ENCODE measurements around the gene WDR74. TPM values are rescaled to one million over a fixed set of nuclear protein-coding genes. Genes with fewer than 3 reads are reported as not detected.
A peak's percentile ranks its signal among the peaks of the same experiment; 100 is the strongest.

The WDR74 gene
- total and polyA plus RNA-seq, 2 donors, result 31.1 to 47.1 TPM

DNA sequence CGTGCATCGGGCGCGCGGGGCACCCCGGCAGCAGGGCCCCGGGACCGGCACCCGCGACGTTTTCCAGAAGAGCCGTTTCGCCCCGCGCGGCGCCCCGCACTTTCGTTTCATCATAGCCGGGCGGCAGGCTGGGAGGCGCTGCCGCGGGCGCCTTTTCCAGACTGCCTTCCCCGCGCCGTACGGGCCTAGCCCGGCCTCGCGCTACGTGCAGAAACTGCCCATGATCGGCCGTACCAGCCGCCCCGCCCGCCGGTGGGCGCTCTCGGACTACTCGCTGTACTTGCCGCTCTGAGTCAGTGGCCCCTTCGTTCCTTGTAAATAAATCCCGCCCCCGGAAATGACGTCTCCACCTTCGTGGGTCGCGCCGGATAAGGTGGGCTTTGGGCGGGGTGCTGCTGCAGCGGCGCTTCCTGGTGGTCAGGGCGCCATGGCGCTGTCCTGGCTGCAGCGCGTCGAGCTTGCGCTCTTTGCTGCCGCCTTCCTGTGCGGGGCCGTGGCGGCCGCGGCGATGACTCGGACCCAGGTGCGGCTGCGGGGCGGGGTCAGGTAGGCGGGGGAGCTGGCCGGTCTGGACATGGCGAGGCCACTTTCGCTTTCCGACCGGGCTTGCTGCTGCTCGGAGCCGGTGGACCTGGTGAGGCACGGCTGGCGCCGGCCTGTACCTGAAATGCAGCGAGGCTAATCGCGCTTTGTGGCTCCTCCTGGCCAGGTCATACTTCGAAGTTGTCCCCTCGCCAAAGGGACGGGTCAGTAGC, 52.2 kb downstream of the WDR74 start, which contains the start of gene TMEM179B:
Gene TMEM179B (plus strand): TSS at position 398 of the 755 bp plus-strand sequence. CDS start 30 bp downstream, at position 428.
- under 1% methylated on average over 88 of the region's 88 CpGs for WGBS
- peak; percentile 98 for DNase-seq (ENCODE audit: extremely low spot score)
- Histone ChIP-seq H3K36me3 (ENCODE audit: insufficient read depth) (peaks cover 4% of the 10 kb centered on the region), H3K4me1 (ENCODE audit: insufficient read depth) (no peaks in the 10 kb centered on the region), H3K27ac (ENCODE audit: low read depth) (peak within 1 kb of the TSS; percentile 97), H3K4me3 (ENCODE audit: low read depth, low read length) (peak within 1 kb of the TSS; percentile 93)

DNA sequence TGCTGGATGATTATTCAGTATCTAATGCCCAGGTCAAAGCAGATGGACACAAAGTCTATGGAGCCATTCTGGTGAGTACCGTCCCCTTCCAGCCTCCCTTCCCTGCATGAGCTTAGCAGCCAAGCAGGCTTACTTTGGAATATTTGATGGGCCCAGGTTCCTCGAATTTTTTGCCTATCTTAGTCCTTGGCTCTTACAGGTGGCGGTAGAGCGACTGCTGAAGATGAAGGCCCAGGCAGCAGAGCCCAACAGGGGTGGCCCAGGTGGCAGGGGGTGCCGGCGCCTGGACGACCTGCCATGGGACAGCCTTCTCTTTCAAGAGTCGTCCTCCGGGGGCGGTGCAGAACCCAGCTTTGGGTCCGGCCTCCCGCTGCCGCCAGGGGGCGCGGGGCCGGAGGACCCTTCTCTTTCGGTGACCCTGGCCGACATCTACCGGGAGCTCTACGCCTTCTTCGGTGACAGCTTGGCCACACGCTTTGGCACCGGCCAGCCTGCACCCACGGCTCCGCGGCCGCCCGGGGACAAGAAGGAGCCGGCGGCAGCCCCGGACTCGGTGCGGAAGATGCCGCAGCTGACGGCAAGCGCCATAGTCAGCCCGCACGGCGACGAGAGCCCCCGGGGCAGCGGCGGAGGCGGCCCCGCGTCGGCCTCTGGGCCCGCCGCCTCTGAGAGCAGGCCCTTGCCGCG, 52.9 kb downstream of the WDR74 start:
- WGBS, result under 1% methylated on average over 51 of the region's 51 CpGs
- H3K27ac ChIP-seq (ENCODE audit: low read depth), result peak overlapping the region; percentile 97
- H3K36me3 ChIP-seq (ENCODE audit: insufficient read depth), result peaks cover 4% of the 10 kb centered on the region
- H3K4me3 ChIP-seq (ENCODE audit: low read depth, low read length), result peak overlapping the region; percentile 93
- no peaks in the 10 kb centered on the region for H3K4me1 ChIP-seq (ENCODE audit: insufficient read depth)
- peak; percentile 40 for DNase-seq (ENCODE audit: extremely low spot score)

Small RNAs within 50 kb of the gene (small RNA-seq; reads per million reads assigned to genes)
- gene MIR6514 (0.38 reads per million, percentile 29 among the genes with 10 or more reads in this experiment), gene RF00099 (not detected), gene RNU6-118P (not detected), gene SNORD22 (not detected), gene SNORD26 (not detected), gene SNORD27 (not detected), gene SNORD28 (not detected), gene SNORD30 (560 reads per million, percentile 98 among the genes with 10 or more reads in this experiment)

Other genes starting within 250 kb of the WDR74 start
- 5.1 TPM for gene TUT1, start 248.1 kb downstream of the WDR74 start, total RNA-seq
- gene TUT1, start 248.1 kb downstream of the WDR74 start, polyA plus RNA-seq, result 14.3 TPM
- 75.2 TPM for gene MTA2, start 237.7 kb downstream of the WDR74 start, total RNA-seq
- gene MTA2, start 237.7 kb downstream of the WDR74 start, polyA plus RNA-seq, result 52.8 TPM
- gene EML3, start 226.8 kb downstream of the WDR74 start, total RNA-seq, result 12.9 TPM
- 47.7 TPM for gene EML3, start 226.8 kb downstream of the WDR74 start, polyA plus RNA-seq
- gene ROM1, start 226.3 kb downstream of the WDR74 start, total RNA-seq, result 1.3 TPM
- gene ROM1, start 226.3 kb downstream of the WDR74 start, polyA plus RNA-seq, result 18.9 TPM
- 9.7 TPM for gene B3GAT3, start 217.6 kb downstream of the WDR74 start, total RNA-seq
- gene B3GAT3, start 217.6 kb downstream of the WDR74 start, polyA plus RNA-seq, result 37.7 TPM
- 93.9 TPM for gene GANAB, start 193.0 kb downstream of the WDR74 start, total RNA-seq
- 152 TPM for gene GANAB, start 193.0 kb downstream of the WDR74 start, polyA plus RNA-seq
- 7.9 TPM for gene INTS5, start 186.3 kb downstream of the WDR74 start, total RNA-seq
- gene INTS5, start 186.3 kb downstream of the WDR74 start, polyA plus RNA-seq, result 16.6 TPM
- 10.9 TPM for gene C11orf98, start 174.4 kb downstream of the WDR74 start, total RNA-seq
- 72.1 TPM for gene C11orf98, start 174.4 kb downstream of the WDR74 start, polyA plus RNA-seq
- gene CSKMT, start 174.3 kb downstream of the WDR74 start, total RNA-seq, result 5.0 TPM
- 9.5 TPM for gene CSKMT, start 174.3 kb downstream of the WDR74 start, polyA plus RNA-seq
- 3.4 TPM for gene UQCC3, start 167.9 kb downstream of the WDR74 start, total RNA-seq
- 13.3 TPM for gene UQCC3, start 167.9 kb downstream of the WDR74 start, polyA plus RNA-seq
- gene LBHD1, start 167.3 kb downstream of the WDR74 start, total RNA-seq, result 3.1 TPM
- gene LBHD1, start 167.3 kb downstream of the WDR74 start, polyA plus RNA-seq, result 2.8 TPM
- gene UBXN1, start 160.5 kb downstream of the WDR74 start, total RNA-seq, result 34.5 TPM
- gene UBXN1, start 160.5 kb downstream of the WDR74 start, polyA plus RNA-seq, result 206 TPM
- gene LRRN4CL, start 150.1 kb downstream of the WDR74 start, total RNA-seq, result 10.9 TPM
- 16.7 TPM for gene LRRN4CL, start 150.1 kb downstream of the WDR74 start, polyA plus RNA-seq
- gene BSCL2, start 132.2 kb downstream of the WDR74 start, total RNA-seq, result 25.6 TPM
- gene BSCL2, start 132.2 kb downstream of the WDR74 start, polyA plus RNA-seq, result 52.6 TPM
- gene GNG3, start 131.9 kb downstream of the WDR74 start, total RNA-seq, result 0.37 TPM
- gene GNG3, start 131.9 kb downstream of the WDR74 start, polyA plus RNA-seq, result 0.96 TPM
- gene HNRNPUL2, start 112.1 kb downstream of the WDR74 start, total RNA-seq, result 25.9 TPM
- gene HNRNPUL2, start 112.1 kb downstream of the WDR74 start, polyA plus RNA-seq, result 50.4 TPM
- gene TTC9C, start 111.1 kb downstream of the WDR74 start, total RNA-seq, result 35.6 TPM
- 27.3 TPM for gene TTC9C, start 111.1 kb downstream of the WDR74 start, polyA plus RNA-seq
- gene ZBTB3, start 85.4 kb downstream of the WDR74 start, total RNA-seq, result 10.5 TPM
- 3.2 TPM for gene ZBTB3, start 85.4 kb downstream of the WDR74 start, polyA plus RNA-seq
- gene POLR2G, start 78.0 kb downstream of the WDR74 start, total RNA-seq, result 46.4 TPM
- 107 TPM for gene POLR2G, start 78.0 kb downstream of the WDR74 start, polyA plus RNA-seq
- 8.5 TPM for gene TAF6L, start 68.2 kb downstream of the WDR74 start, total RNA-seq
- 21.9 TPM for gene TAF6L, start 68.2 kb downstream of the WDR74 start, polyA plus RNA-seq
- 26.2 TPM for gene TMEM179B, start 52.2 kb downstream of the WDR74 start, total RNA-seq
- 64.1 TPM for gene TMEM179B, start 52.2 kb downstream of the WDR74 start, polyA plus RNA-seq
- gene TMEM223, start 47.6 kb downstream of the WDR74 start, total RNA-seq, result 16.7 TPM
- gene TMEM223, start 47.6 kb downstream of the WDR74 start, polyA plus RNA-seq, result 21.3 TPM
- gene NXF1, start 34.1 kb downstream of the WDR74 start, total RNA-seq, result 32.4 TPM
- gene NXF1, start 34.1 kb downstream of the WDR74 start, polyA plus RNA-seq, result 103 TPM
- gene STX5, start 7.5 kb downstream of the WDR74 start, total RNA-seq, result 30.0 TPM
- 32.0 TPM for gene STX5, start 7.5 kb downstream of the WDR74 start, polyA plus RNA-seq
- gene TEX54, start 6.7 kb downstream of the WDR74 start, total RNA-seq, result not detected
- gene TEX54, start 6.7 kb downstream of the WDR74 start, polyA plus RNA-seq, result not detected
- gene SLC3A2, start 41.3 kb upstream of the WDR74 start, total RNA-seq, result 45.0 TPM
- 126 TPM for gene SLC3A2, start 41.3 kb upstream of the WDR74 start, polyA plus RNA-seq
- 0.53 TPM for gene CHRM1, start 81.8 kb upstream of the WDR74 start, total RNA-seq
- 0.46 TPM for gene CHRM1, start 81.8 kb upstream of the WDR74 start, polyA plus RNA-seq
- gene SLC22A6, start 145.4 kb upstream of the WDR74 start, total RNA-seq, result not detected
- not detected for gene SLC22A6, start 145.4 kb upstream of the WDR74 start, polyA plus RNA-seq
- gene SLC22A8, start 176.3 kb upstream of the WDR74 start, total RNA-seq, result not detected
- gene SLC22A8, start 176.3 kb upstream of the WDR74 start, polyA plus RNA-seq, result not detected

Measured in urinary bladder (tissue), 4 donors.